ENCODE measurements around the gene TLX1. TPM values are rescaled to one million over a fixed set of nuclear protein-coding genes. Genes with fewer than 3 reads are reported as not detected.
A peak's percentile ranks its signal among the peaks of the same experiment; 100 is the strongest.

TLX1 gene
- total and polyA plus RNA-seq, 9 of the 15 experiments (the other 6 are each of a cell fraction or from before 2014, with no cell fraction given): 0.03 to 3.3 (median 0.19) TPM; not detected in 1

GRCh38 chr10:101162677-101163076, 31.6 kb downstream of the TLX1 start:
- TF ChIP-seq, protein P1, sequence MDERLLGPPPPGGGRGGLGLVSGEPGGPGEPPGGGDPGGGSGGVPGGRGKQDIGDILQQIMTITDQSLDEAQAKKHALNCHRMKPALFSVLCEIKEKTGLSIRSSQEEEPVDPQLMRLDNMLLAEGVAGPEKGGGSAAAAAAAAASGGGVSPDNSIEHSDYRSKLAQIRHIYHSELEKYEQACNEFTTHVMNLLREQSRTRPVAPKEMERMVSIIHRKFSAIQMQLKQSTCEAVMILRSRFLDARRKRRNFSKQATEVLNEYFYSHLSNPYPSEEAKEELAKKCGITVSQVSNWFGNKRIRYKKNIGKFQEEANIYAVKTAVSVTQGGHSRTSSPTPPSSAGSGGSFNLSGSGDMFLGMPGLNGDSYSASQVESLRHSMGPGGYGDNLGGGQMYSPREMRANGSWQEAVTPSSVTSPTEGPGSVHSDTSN (CRISPR knock-in tag; IDR thresholded peaks at IDR 0.05; ENCODE audit: low read depth): no peak
- TF ChIP-seq, protein P1 (tag; conservative IDR thresholded peaks at IDR 0.05; ENCODE audit: low read depth): no peak
- TF ChIP-seq NELFE (IDR thresholded peaks at IDR 0.05; ENCODE audit: insufficient read depth, insufficient read length) (no peak), TBP (optimal IDR thresholded peaks at IDR 0.05; ENCODE audit: low read depth, low read length) (no peak), ETV1 (tag; conservative IDR thresholded peaks at IDR 0.05; ENCODE audit: low read depth) (0 out of 2 replicates have a peak, but pooled peaks have one; percentile 12), RBM22 (IDR thresholded peaks at IDR 0.05; ENCODE audit: low read depth, low read length, poor library complexity, severe bottlenecking) (no peak), CBFA2T2 (conservative IDR thresholded peaks at IDR 0.05) (0 out of 2 replicates have a peak, but pooled peaks have one; percentile 7), ETV5 (CRISPR knock-in tag; IDR thresholded peaks at IDR 0.05; ENCODE audit: low read depth) (no peak), NFIC (IDR thresholded peaks at IDR 0.05) (peak; percentile 34; the same call in 1 of the 2 replicates)
- Histone ChIP-seq H3K36me3 (ENCODE audit: control insufficient read depth, insufficient read depth, low read length) (no peaks in the 10 kb centered on the region), H2AFZ (ENCODE audit: low read depth, low read length) (no peak overlapping the region), H3K9me3 (replicated peaks; ENCODE audit: control insufficient read depth, insufficient read depth, low read depth, low read length) (no peaks in the 10 kb centered on the region), H3K4me2 (ENCODE audit: insufficient read depth, low read length) (no peak overlapping the region), H3K79me2 (ENCODE audit: control insufficient read depth, insufficient read depth, low read length) (no peaks in the 10 kb centered on the region), H3K27me3 (ENCODE audit: control insufficient read depth in 2 of 2, insufficient read depth in 2 of 2, low read length in 2 of 2) (peaks cover 0 to 6% of the 10 kb centered on the region in 2 experiments; a peak in 2 of 5 replicates), H3K4me3 (no peak overlapping the region), H3K9me1 (ENCODE audit: control insufficient read depth, insufficient read depth, low read length) (no peaks in the 10 kb centered on the region), H4K20me1 (replicated peaks; ENCODE audit: control insufficient read depth, insufficient read depth, low read length) (no peaks in the 10 kb centered on the region; the same call in 1 of the 2 replicates), H3K9ac (ENCODE audit: insufficient read depth in 1 of 2, low read depth in 2 of 2, low read length in 2 of 2) (no peak overlapping the region), H3K27ac (ENCODE audit: extremely low read depth, low read depth, low read length) (no peak overlapping the region), H3K4me1 (replicated peaks in 1 of 2; ENCODE audit: control insufficient read depth in 2 of 2, insufficient read depth in 2 of 2, low read length in 2 of 2) (no peaks in the 10 kb centered on the region)
- ChIA-PET CTCF (ENCODE audit: low intra/inter-chr PET ratio) (interaction anchor here (1.1 to 1.8 kb wide), 3 partner anchors 21 to 129 kb away, joined by 4 to 7 read pairs (median 6); no protein-coding TSS in a partner anchor), POLR2A (no interaction called here)
- ATAC-seq: no peak; the same call in 2 of the 3 replicates
- no TSS peak for BruUV-seq (replicated peaks)
- intact Hi-C loops (cut with micrococcal nuclease) (loop anchor here (5.0 kb wide), 2 partner anchors 50 to 125 kb away; no protein-coding TSS in a partner anchor), in situ Hi-C loops (cut with MboI) (loop anchor here (5.0 kb wide), 2 partner anchors 50 to 130 kb away; no protein-coding TSS in a partner anchor)
- DNase-seq (ENCODE audit: extremely low read depth in 1 of 4, low spot score in 3 of 4): peak in 1 of 4 experiments; percentile 10
- WGBS (ENCODE audit: insufficient coverage, low coverage, missing lambda C conversion rate): 6% methylated on average over 3 of the region's 3 CpGs
- peak; percentile 11 for FAIRE-seq
